ENCODE measurements around the gene SCAPER. TPM values are rescaled to one million over a fixed set of nuclear protein-coding genes. Genes with fewer than 3 reads are reported as not detected.

The SCAPER gene
- total RNA-seq, 1 donor: 8.3 TPM

- H3K27ac ChIP-seq (ENCODE audit: low read depth, low read length): no peak overlapping the region
- H3K4me1 ChIP-seq (ENCODE audit: insufficient read depth, low read length): no peaks in the 10 kb centered on the region
- no peaks in the 10 kb centered on the region for H3K79me2 ChIP-seq (ENCODE audit: insufficient read depth, low read length)
- H3K27me3 ChIP-seq (ENCODE audit: insufficient read depth, low read length): no peaks in the 10 kb centered on the region
- H3K36me3 ChIP-seq (ENCODE audit: insufficient read depth, low read length): no peaks in the 10 kb centered on the region
- H4K20me1 ChIP-seq (ENCODE audit: insufficient read depth, low read length): no peaks in the 10 kb centered on the region
- no peak overlapping the region for H2AFZ ChIP-seq (ENCODE audit: low read length)
- H3K4me2 ChIP-seq (ENCODE audit: insufficient read depth, low read length): no peak overlapping the region
- DNase-seq (ENCODE audit: insufficient read length, low spot score, missing footprints): no peak
- TF ChIP-seq, protein P1, sequence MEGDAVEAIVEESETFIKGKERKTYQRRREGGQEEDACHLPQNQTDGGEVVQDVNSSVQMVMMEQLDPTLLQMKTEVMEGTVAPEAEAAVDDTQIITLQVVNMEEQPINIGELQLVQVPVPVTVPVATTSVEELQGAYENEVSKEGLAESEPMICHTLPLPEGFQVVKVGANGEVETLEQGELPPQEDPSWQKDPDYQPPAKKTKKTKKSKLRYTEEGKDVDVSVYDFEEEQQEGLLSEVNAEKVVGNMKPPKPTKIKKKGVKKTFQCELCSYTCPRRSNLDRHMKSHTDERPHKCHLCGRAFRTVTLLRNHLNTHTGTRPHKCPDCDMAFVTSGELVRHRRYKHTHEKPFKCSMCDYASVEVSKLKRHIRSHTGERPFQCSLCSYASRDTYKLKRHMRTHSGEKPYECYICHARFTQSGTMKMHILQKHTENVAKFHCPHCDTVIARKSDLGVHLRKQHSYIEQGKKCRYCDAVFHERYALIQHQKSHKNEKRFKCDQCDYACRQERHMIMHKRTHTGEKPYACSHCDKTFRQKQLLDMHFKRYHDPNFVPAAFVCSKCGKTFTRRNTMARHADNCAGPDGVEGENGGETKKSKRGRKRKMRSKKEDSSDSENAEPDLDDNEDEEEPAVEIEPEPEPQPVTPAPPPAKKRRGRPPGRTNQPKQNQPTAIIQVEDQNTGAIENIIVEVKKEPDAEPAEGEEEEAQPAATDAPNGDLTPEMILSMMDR (IDR thresholded peaks at IDR 0.05; ENCODE audit: extremely low read depth, low read depth, low read length): no peak
- H3K4me3 ChIP-seq (ENCODE audit: insufficient read depth, low read length): no peak overlapping the region
- no peaks in the 10 kb centered on the region for H3K9me3 ChIP-seq (ENCODE audit: low read depth, low read length)
Observed at GRCh38 chr15:76460871-76461270, 444.3 kb downstream of the SCAPER start.

GRCh38 chr15:76460347-76460746 lies 444.8 kb downstream of the SCAPER start:
- Histone ChIP-seq H3K27me3 (ENCODE audit: insufficient read depth, low read length) (no peaks in the 10 kb centered on the region), H2AFZ (ENCODE audit: low read length) (no peak overlapping the region), H3K4me1 (ENCODE audit: insufficient read depth, low read length) (no peaks in the 10 kb centered on the region), H3K79me2 (ENCODE audit: insufficient read depth, low read length) (no peaks in the 10 kb centered on the region), H4K20me1 (ENCODE audit: insufficient read depth, low read length) (no peaks in the 10 kb centered on the region), H3K36me3 (ENCODE audit: insufficient read depth, low read length) (no peaks in the 10 kb centered on the region), H3K4me3 (ENCODE audit: insufficient read depth, low read length) (no peak overlapping the region), H3K27ac (ENCODE audit: low read depth, low read length) (no peak overlapping the region), H3K4me2 (ENCODE audit: insufficient read depth, low read length) (no peak overlapping the region), H3K9me3 (ENCODE audit: low read depth, low read length) (no peaks in the 10 kb centered on the region)
- TF ChIP-seq, protein P1 (IDR thresholded peaks at IDR 0.05; ENCODE audit: extremely low read depth, low read depth, low read length): no peak
- no peak for DNase-seq (ENCODE audit: insufficient read length, low spot score, missing footprints)

DNA sequence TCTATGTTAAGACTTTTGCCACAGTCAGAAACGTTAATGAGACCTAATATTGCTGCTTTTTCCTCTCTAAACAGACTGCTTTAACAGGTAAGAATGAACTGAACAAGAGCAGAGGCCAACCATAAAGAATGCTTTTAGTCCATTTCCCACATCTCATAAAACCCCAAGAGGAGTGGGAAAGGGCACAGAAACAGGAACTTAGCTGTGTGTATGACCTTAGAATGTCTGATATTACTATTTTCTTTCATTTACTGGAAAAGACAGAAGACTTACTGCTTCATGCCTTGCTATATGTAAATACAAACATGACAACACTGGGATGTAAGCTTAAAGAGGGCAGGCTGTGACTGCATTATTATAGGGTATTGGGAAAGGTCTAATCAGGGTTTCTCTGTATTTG lies 453.6 kb downstream of the SCAPER start:
- TF ChIP-seq, protein P1 (IDR thresholded peaks at IDR 0.05; ENCODE audit: extremely low read depth, low read depth, low read length): no peak
- H3K4me1 ChIP-seq (ENCODE audit: insufficient read depth, low read length): no peaks in the 10 kb centered on the region
- H3K4me3 ChIP-seq (ENCODE audit: insufficient read depth, low read length): no peak overlapping the region
- no peaks in the 10 kb centered on the region for H3K36me3 ChIP-seq (ENCODE audit: insufficient read depth, low read length)
- no peak overlapping the region for H3K4me2 ChIP-seq (ENCODE audit: insufficient read depth, low read length)
- H3K9me3 ChIP-seq (ENCODE audit: low read depth, low read length): no peaks in the 10 kb centered on the region
- no peaks in the 10 kb centered on the region for H3K27me3 ChIP-seq (ENCODE audit: insufficient read depth, low read length)
- no peak overlapping the region for H3K27ac ChIP-seq (ENCODE audit: low read depth, low read length)
- DNase-seq (ENCODE audit: insufficient read length, low spot score, missing footprints): no peak
- no peaks in the 10 kb centered on the region for H4K20me1 ChIP-seq (ENCODE audit: insufficient read depth, low read length)
- H3K79me2 ChIP-seq (ENCODE audit: insufficient read depth, low read length): no peaks in the 10 kb centered on the region
- no peak overlapping the region for H2AFZ ChIP-seq (ENCODE audit: low read length)

DNA sequence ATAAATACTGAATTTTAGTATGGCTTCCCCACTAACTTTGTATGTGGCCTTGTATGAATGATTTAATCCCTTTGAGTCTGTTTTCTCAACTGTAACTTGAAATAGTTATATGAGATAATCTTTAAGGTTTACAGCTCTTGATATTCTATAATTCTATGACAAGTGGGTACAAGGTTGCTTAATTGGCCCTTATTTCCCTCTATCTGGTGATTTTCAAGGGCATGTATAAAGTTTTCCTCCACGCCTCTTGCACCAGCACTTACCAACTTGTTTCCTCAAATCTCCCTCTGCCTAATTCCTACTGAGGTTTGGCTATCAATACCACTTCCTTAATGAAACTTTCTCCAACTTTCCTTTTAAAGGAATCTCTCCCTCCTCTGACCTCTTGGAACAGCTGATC lies 455.7 kb downstream of the SCAPER start:
- Histone ChIP-seq H2AFZ (ENCODE audit: low read length) (no peak overlapping the region), H3K4me1 (ENCODE audit: insufficient read depth, low read length) (no peaks in the 10 kb centered on the region), H3K36me3 (ENCODE audit: insufficient read depth, low read length) (no peaks in the 10 kb centered on the region), H3K27ac (ENCODE audit: low read depth, low read length) (no peak overlapping the region), H3K79me2 (ENCODE audit: insufficient read depth, low read length) (no peaks in the 10 kb centered on the region), H4K20me1 (ENCODE audit: insufficient read depth, low read length) (no peaks in the 10 kb centered on the region), H3K27me3 (ENCODE audit: insufficient read depth, low read length) (no peaks in the 10 kb centered on the region), H3K4me2 (ENCODE audit: insufficient read depth, low read length) (no peak overlapping the region), H3K9me3 (ENCODE audit: low read depth, low read length) (no peaks in the 10 kb centered on the region), H3K4me3 (ENCODE audit: insufficient read depth, low read length) (no peak overlapping the region)
- no peak for DNase-seq (ENCODE audit: insufficient read length, low spot score, missing footprints)
- TF ChIP-seq, protein P1 (IDR thresholded peaks at IDR 0.05; ENCODE audit: extremely low read depth, low read depth, low read length): no peak
